Measurements from ENCODE around the gene MARCHF9. TPM values are rescaled to one million over a fixed set of nuclear protein-coding genes. Genes with fewer than 3 reads are reported as not detected.

The MARCHF9 gene
- total RNA-seq, 4 donors from 2014 or later: 10.2 to 26.6 (median 13.1) TPM

- H3K9me3 ChIP-seq: no peaks in the 10 kb centered on the region
- H3K27me3 ChIP-seq: no peaks in the 10 kb centered on the region
- H3K4me3 ChIP-seq: no peak overlapping the region
- H3K36me3 ChIP-seq: peaks cover 4% of the 10 kb centered on the region
- 38% methylated on average over 1 of the region's 1 CpG for WGBS
- no peak for TF ChIP-seq CTCF (IDR thresholded peaks at IDR 0.05)
- TF ChIP-seq POLR2A (IDR thresholded peaks at IDR 0.05): no peak
- TF ChIP-seq EP300 (IDR thresholded peaks at IDR 0.05): no peak
- TF ChIP-seq POLR2AphosphoS5 (IDR thresholded peaks at IDR 0.05): no peak
- DNase-seq (ENCODE audit: low spot score in 2 of 2): no peak
- H3K4me1 ChIP-seq: peaks cover 23% of the 10 kb centered on the region
- H3K27ac ChIP-seq: no peak overlapping the region
These were observed 24.8 kb downstream of the MARCHF9 start for GRCh38 chr12:57779736-57780135.

- Histone ChIP-seq H3K36me3 (peaks cover 5% of the 10 kb centered on the region), H3K27ac (no peak overlapping the region), H3K27me3 (no peaks in the 10 kb centered on the region), H3K4me1 (peaks cover 23% of the 10 kb centered on the region), H3K4me3 (no peak overlapping the region), H3K9me3 (no peaks in the 10 kb centered on the region)
- peak in 1 of 2 donors; percentile 55 for DNase-seq (ENCODE audit: low spot score in 2 of 2)
- TF ChIP-seq POLR2AphosphoS5 (IDR thresholded peaks at IDR 0.05) (no peak), POLR2A (IDR thresholded peaks at IDR 0.05) (no peak), EP300 (IDR thresholded peaks at IDR 0.05) (no peak), CTCF (IDR thresholded peaks at IDR 0.05) (no peak)
- 79% methylated on average over 2 of the region's 4 CpGs for WGBS
These were observed 25.5 kb downstream of the MARCHF9 start for GRCh38 chr12:57780284-57780897.

DNA sequence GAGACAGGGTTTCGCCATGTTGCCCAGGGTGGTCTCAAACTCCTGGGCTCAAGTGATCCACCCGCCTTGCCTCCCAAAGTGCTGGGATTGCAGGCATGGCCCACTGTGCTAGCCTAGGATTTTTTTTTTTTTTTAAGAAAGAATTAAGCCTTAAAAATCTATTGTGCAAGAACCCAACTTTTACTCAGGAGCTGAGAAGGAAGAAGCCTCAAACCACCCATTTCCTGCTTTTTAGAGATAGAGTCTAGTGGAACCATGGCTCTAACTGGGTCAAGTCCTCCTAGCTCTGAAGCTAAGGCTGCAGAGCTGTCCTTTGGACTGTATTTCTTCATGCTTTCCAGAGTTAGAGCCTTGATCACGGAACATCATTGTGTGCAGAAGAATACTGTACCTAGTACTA lies 26.3 kb downstream of the MARCHF9 start:
- WGBS: 96% methylated on average over 3 of the region's 3 CpGs
- H3K27ac ChIP-seq: no peak overlapping the region
- no peak overlapping the region for H3K4me3 ChIP-seq
- peaks cover 23% of the 10 kb centered on the region for H3K4me1 ChIP-seq
- H3K27me3 ChIP-seq: no peaks in the 10 kb centered on the region
- peaks cover 14% of the 10 kb centered on the region for H3K36me3 ChIP-seq
- no peak for DNase-seq (ENCODE audit: low spot score in 2 of 2)
- H3K9me3 ChIP-seq: no peaks in the 10 kb centered on the region
- no peak for TF ChIP-seq CTCF (IDR thresholded peaks at IDR 0.05)
- TF ChIP-seq POLR2A (IDR thresholded peaks at IDR 0.05): no peak
- TF ChIP-seq EP300 (IDR thresholded peaks at IDR 0.05): no peak
- no peak for TF ChIP-seq POLR2AphosphoS5 (IDR thresholded peaks at IDR 0.05)

DNA sequence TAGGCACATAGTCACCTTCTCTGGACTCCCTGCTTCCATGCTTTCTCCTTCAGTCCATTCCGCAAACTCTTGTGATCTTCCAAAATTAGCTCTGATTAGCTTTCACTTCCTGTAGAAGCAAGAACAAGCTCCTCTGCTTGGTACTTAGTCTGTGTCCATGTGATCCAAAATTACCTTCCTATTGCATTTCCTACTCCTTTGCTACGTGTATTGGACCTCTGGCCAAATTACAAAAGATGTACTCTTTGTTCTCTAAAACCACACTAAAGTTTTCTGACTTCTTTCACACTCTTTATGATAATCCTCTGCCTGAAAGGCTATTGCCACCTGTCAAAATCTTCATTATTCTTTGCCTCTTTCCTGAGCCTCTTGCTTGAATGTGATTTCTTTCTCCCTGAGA lies 26.9 kb downstream of the MARCHF9 start:
- no peak for TF ChIP-seq POLR2AphosphoS5 (IDR thresholded peaks at IDR 0.05)
- TF ChIP-seq CTCF (IDR thresholded peaks at IDR 0.05): no peak
- no peak for TF ChIP-seq EP300 (IDR thresholded peaks at IDR 0.05)
- no peak for TF ChIP-seq POLR2A (IDR thresholded peaks at IDR 0.05)
- WGBS: 66% methylated on average over 2 of the region's 2 CpGs

GRCh38 chr12:57782243-57782607 lies 27.3 kb downstream of the MARCHF9 start:
- WGBS: 19% methylated on average over 4 of the region's 4 CpGs
- TF ChIP-seq POLR2AphosphoS5 (IDR thresholded peaks at IDR 0.05): no peak
- TF ChIP-seq POLR2A (IDR thresholded peaks at IDR 0.05): no peak
- TF ChIP-seq CTCF (IDR thresholded peaks at IDR 0.05): no peak
- peak overlapping the region; percentile 93 for H3K4me3 ChIP-seq
- peaks cover 24% of the 10 kb centered on the region for H3K36me3 ChIP-seq
- no peaks in the 10 kb centered on the region for H3K9me3 ChIP-seq
- no peak overlapping the region for H3K27ac ChIP-seq
- peaks cover 23% of the 10 kb centered on the region for H3K4me1 ChIP-seq
- DNase-seq (ENCODE audit: low spot score in 2 of 2): no peak
- H3K27me3 ChIP-seq: no peaks in the 10 kb centered on the region

More for the DNA sequence above, 26.9 kb downstream of the MARCHF9 start:
- Histone ChIP-seq H3K27me3 (no peaks in the 10 kb centered on the region), H3K27ac (no peak overlapping the region), H3K9me3 (no peaks in the 10 kb centered on the region), H3K4me3 (no peak overlapping the region), H3K4me1 (peaks cover 23% of the 10 kb centered on the region), H3K36me3 (peaks cover 19% of the 10 kb centered on the region)
- no peak for DNase-seq (ENCODE audit: low spot score in 2 of 2)
